Activated CD4-positive, alpha-beta T cell treated with anti-CD3 and anti-CD28 coated beads, Interleukin-10, Interleukin-2, amounts not matched to agents 100 ng/mL and 50 ng/mL, durations not matched to agents 16 hours and 8 hours (primary cell): Measurements from ENCODE around the gene NEDD8.

Experiments
- DNase-seq: peaks from one replicate; pipeline ENCODE4 v3.0.0-alpha.2; 2020

The NEDD8 gene

DNA sequence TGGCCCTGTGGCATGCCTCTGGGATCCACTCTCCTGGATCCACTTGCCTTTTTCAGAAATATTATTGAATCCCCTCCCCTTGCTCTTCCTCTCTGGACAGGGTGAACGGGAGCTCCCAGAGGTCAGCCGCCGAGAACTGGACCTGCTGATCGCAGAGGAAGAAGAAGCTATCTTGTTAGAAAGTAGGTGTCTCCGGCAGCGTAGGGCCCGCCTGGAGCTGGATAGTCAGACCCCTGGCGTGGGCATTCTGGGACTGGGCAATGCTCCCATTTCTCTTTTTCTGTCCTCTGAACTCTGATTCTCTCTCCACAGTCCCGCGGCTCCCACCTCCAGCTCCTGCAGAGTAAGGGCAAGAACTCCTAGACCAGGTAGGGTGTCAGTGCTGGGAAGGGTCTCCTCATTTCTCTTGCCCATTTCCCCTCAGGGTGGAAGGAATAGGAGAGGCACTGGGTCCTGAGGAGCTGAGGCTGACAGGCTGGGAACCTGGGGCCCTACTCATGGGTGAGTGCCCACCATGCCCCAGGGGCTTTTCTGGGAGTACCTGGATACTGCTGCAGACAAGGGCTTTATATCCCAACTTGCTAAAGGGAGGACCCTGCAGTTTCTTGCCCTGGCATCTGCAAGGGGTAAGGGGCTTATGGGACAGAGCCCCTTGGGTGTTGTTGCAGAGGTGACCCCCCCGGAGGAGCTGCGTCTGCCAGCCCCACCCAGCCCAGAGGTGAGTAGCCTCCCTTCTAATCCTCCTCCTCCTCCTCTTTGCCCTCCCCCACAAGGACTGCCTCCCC lies 54.9 kb downstream of the NEDD8 start:
- DNase-seq: no peak

GRCh38 chr14:24176599-24176998 lies 55.6 kb downstream of the NEDD8 start:
- DNase-seq: no peak

- DNase-seq: no peak
Measured at GRCh38 chr14:24172871-24173281, 59.3 kb downstream of the NEDD8 start.

- DNase-seq: no peak
Measured at GRCh38 chr14:24172261-24172860, 59.8 kb downstream of the NEDD8 start.

DNA sequence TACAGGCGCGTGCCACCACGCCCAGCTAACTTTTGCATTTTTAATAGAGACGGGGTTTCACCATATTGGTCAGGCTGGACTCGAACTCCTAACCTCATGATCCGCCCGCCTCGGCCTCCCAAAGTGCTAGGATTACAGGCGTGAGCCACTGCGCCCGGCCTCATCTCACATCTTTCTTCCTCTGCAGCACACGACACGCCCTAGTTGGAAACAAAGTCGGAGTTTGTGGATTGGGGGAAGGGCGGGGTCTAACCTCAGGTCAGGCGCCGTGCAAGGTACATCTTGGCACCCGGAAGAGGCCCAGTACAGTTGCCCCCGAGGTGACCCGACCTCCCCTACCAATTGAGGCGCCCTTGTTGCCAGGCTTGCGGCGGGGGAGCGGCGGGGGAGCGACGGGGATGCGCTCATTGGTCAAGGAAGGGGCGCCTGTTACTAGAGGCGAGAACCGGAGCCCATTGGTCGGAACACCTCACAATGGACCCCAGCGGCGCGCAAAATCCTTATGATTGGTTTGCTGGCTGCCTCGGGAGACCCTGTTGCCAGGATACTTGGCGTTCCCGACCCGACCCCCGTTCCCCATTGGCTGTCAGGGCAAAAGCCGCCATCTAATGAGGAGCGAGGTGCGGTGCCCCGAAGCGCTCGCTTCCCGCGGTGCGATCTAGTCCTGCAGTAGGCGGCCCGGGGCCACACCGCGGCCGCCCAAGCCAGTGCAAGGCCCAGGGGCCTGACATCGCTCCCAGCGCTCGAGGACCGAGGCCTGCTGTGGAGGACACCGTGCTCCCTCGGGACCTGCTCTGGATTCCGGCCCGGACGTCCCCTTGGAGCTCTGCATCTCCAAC lies 60.5 kb downstream of the NEDD8 start, which contains the start of gene REC8:
Gene REC8, plus strand, starts transcription at position 659 of the 839 bp plus-strand sequence. CDS start 473 bp downstream, outside the sequence.
- DNase-seq: peak; percentile 75

DNA sequence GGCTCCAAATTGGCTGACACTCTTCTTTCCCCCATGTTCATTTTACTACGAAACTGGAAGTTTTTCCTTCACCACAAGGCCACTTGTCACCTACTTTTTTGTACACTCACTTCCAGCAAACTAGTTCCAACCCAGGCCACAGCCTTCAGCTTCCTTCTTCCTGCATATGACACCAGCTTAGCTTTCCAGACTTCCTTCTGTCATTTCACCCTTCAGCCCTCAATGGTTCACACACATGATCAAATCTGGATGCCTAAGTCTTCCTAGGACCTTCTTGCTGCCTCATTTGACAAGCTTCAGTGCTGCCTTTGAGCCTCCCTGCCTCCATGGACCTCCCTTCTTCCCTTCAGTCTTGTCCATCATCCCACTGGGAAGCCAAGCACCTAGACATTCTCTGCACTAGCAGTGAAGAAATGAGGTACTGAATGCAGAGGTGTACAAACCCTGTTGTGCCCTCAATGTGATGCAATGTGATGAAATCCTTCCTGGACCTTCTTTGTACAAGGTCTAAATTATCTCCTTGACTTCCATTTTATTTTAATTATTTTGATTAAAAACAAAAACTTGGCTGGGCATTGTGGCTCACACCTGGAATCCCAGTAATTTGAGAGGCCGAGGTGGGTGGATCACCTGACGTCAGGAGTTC lies 64.6 kb downstream of the NEDD8 start:
- no peak for DNase-seq
